GM20431 (cell line): ENCODE data around the gene SMARCAD1.
"Not testable (repeated sequence)": the region's sequence is repeated elsewhere in the genome, so short reads cannot be mapped to it uniquely, and the experiment has no call there.

Experiments
- in situ Hi-C: fragments of 300-500 bp; cut with MseI, MboI; formaldehyde crosslinking; loops from one replicate; pipeline ENCODE4 v1.15.0; 2020; ENCODE audit warnings: low sequenced_read_pairs; ENCODE audit not compliant: unreplicated experiment

Gene SMARCAD1

GRCh38 chr4:94290245-94290644 is 82.6 kb downstream of the SMARCAD1 start:
- in situ Hi-C loops, result no loop called here

GRCh38 chr4:94293981-94294380 is 86.3 kb downstream of the SMARCAD1 start:
- in situ Hi-C loops, result not testable (repeated sequence)

GRCh38 chr4:94295473-94295872 is 87.8 kb downstream of the SMARCAD1 start:
- in situ Hi-C loops, result not testable (repeated sequence)

GRCh38 chr4:94298725-94299252 is 91.1 kb downstream of the SMARCAD1 start:
- in situ Hi-C loops, result no loop called here

- in situ Hi-C loops, result no loop called here
Observed at GRCh38 chr4:94302191-94302590, 94.5 kb downstream of the SMARCAD1 start.

- in situ Hi-C loops, result no loop called here
Observed at GRCh38 chr4:94304365-94304971, 96.8 kb downstream of the SMARCAD1 start.

- in situ Hi-C loops, result no loop called here
Observed at GRCh38 chr4:94305466-94306225, 98.0 kb downstream of the SMARCAD1 start.

- in situ Hi-C loops, result no loop called here
Observed at GRCh38 chr4:94306713-94307112, 99.0 kb downstream of the SMARCAD1 start.

- in situ Hi-C loops, result no loop called here
Observed at GRCh38 chr4:94307231-94307871, 99.7 kb downstream of the SMARCAD1 start.

- in situ Hi-C loops, result not testable (repeated sequence)
Observed at GRCh38 chr4:94319927-94320326, 112.3 kb downstream of the SMARCAD1 start.

- in situ Hi-C loops, result no loop called here
Observed at GRCh38 chr4:94325835-94326234, 118.2 kb downstream of the SMARCAD1 start.

GRCh38 chr4:94329933-94330332 is 122.3 kb downstream of the SMARCAD1 start:
- in situ Hi-C loops, result no loop called here

- in situ Hi-C loops, result no loop called here
Observed at GRCh38 chr4:94332983-94333590, 125.4 kb downstream of the SMARCAD1 start.

GRCh38 chr4:94333866-94334265 is 126.2 kb downstream of the SMARCAD1 start:
- in situ Hi-C loops, result no loop called here

- in situ Hi-C loops, result no loop called here
Observed at GRCh38 chr4:94334476-94334875, 126.8 kb downstream of the SMARCAD1 start.

- in situ Hi-C loops, result no loop called here
Observed at GRCh38 chr4:94334962-94335361, 127.3 kb downstream of the SMARCAD1 start.

- in situ Hi-C loops, result no loop called here
Observed at GRCh38 chr4:94336303-94336702, 128.6 kb downstream of the SMARCAD1 start.

GRCh38 chr4:94336791-94337190 is 129.1 kb downstream of the SMARCAD1 start:
- in situ Hi-C loops, result not testable (repeated sequence)

GRCh38 chr4:94338681-94339351 is 131.2 kb downstream of the SMARCAD1 start:
- in situ Hi-C loops, result no loop called here

- in situ Hi-C loops, result no loop called here
Observed at GRCh38 chr4:94339779-94340178, 132.1 kb downstream of the SMARCAD1 start.
